SKM-1 treated with dmso at 0.1 percent for 144 hours (cell line): ENCODE measurements around the gene GLYR1.
"Not testable (repeated sequence)": the region's sequence is repeated elsewhere in the genome, so short reads cannot be mapped to it uniquely, and the experiment has no call there.

ENCODE experiments used
- DNase-seq: peaks from one replicate; lab custom pipeline; 2025; ENCODE audit not compliant: unreplicated experiment; lab: John Stamatoyannopoulos, UW

The GLYR1 gene

DNA sequence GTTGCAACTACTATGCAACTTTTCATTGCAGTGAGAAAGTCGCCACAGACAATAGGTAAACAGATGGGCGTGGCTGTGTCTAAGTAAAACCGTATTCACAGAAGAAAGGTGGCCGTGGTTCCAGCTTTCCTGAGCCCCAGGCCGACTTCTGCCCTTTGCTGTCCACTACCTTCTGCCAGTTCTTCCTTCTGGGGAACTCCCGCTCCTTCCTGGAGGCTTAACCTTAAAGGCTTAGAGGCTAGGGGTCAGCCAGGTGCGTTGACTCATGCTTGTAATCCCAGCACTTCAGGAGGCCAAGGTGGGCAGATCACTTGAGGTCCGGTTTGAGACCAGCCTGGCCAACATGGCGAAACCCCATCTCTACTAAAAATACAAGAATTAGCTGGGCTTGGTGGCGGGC lies 56.8 kb downstream of the GLYR1 start:
- DNase-seq, result no peak

DNA sequence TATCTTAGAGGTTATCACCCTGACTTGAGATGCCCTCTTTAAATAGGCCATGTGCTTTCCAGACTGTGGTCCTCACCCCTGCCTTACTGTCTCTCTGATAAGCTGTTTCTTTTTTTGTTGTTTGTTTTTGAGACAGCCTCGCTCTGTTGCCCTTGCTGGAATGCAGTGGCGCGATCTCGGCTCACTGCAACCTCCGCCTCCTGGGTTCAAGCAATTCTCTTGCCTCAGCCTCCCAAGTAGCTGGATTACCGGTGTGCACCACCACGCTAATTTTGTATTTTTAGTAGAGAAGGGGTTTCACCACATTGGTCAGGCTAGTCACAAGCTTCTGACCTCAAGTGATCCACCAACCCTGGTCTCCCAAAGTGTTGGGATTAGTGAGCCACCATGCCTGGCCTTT lies 58.2 kb downstream of the GLYR1 start:
- DNase-seq, result no peak

DNA sequence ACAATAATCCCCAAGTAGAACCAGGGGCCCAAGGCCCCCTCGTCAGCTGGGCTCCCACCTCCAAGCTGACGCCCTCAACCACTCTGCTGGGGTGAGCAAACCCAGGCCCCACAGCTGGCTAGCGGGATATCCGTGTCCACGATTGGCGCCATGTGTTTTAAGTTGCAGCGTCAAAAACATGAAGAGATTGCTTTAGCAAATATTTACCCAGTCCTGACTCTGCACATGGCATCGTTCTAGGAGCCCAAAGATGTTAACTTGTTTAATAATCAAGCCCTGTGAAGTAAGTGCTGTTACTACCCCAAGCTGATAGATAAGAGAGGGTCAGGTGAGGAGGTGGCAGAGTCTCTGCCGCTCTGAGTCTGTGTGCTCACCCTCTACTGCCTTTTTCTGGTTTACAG lies 58.6 kb downstream of the GLYR1 start:
- DNase-seq, result no peak

DNA sequence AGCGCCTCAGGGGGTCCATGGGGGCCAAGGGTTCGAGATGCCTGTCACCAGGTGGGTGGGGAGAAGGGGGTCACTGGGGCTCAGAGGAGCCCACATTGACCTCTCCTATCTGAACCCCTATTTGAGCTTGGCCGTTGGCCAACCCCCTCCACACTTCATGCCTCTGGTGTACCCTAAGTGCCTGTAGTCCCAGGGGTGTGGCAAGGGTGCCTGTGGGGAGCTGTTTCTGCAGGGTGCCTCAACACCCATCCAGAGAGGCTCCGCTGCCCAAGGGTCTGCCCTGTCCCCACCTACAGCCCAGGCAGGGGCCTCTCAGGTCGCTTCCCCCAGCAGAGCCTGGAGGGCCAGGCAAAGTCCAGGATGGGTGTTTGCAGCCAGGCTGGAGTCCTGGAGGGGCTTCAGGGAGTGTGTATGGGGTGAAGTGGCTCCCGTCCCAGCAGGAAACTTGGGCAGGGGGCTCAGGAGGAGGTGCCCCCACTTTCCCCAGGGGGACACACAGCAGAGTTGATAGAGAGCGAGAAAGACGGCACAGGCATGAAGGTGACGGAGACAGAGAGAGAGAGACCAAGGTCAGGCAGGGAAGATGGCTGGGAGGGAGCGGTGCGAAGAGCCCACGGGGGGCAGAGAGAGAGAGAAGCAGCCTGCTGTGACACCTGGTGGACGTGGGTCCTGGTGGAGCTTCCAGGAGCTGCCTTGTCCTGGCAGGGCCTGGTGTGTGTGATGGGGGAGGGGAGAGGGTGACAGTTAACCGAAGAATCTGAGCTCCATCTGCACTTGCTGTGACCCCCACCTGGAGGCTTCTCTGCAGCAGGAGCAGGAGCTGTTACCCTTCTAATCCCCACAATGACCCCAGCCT lies 59.2 kb downstream of the GLYR1 start, which contains the start of gene SEPTIN12:
Gene SEPTIN12 (minus strand): TSS at position 719 of the 856 bp plus-strand sequence. CDS start 700 bp downstream, at position 19.
- no peak for DNase-seq

DNA sequence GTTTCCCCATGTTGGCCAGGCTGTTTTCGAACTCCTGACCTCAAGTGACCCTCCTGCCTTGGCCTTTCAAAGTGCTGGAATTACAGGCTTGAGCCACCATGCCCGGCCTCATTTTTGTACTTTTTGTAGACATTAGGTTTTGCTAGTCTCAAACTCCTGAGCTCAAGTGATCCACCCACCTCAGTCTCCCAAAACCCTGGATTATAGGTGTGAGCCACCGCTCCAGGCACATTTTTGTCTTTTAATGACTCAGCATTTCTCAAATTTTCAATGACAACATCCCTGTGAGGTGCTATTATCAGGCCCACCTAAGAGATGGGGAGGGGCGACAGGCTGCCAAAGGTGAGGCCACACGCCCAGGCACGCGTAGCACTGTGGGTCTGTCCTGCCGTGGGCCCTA lies 60.0 kb downstream of the GLYR1 start:
- no peak for DNase-seq

DNA sequence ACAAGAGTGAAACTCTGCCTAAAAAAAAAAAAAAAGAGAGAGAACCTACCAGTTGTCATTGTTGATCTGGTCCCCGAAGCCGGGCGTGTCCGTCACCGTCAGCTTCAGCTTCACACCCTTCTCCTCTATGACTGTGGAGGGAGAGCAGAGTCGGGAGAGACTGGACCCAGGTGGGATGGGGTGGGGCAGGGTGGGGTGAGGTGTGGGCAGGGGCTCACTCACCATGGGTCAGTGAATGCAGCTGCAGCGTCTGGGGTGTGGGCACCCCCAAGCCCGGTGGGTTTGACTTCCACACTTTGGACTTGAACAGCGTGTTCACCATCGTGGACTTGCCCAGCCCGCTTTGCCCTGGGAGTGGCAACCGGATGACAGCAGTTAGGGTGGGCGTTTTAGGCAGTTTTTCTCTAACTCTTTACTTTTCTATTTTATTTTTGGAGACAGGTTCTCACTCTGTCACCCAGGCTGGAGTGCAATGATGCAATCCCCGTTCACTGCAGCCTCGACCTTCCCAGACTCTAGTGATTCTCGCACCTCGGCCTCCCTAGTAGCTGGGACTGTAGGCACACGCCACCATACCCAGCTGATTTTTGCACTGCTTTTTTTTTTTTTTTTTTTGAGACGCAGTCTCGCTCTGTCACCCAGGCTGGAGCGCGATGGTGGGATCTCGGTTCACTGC lies 61.2 kb downstream of the GLYR1 start:
- no peak for DNase-seq

DNA sequence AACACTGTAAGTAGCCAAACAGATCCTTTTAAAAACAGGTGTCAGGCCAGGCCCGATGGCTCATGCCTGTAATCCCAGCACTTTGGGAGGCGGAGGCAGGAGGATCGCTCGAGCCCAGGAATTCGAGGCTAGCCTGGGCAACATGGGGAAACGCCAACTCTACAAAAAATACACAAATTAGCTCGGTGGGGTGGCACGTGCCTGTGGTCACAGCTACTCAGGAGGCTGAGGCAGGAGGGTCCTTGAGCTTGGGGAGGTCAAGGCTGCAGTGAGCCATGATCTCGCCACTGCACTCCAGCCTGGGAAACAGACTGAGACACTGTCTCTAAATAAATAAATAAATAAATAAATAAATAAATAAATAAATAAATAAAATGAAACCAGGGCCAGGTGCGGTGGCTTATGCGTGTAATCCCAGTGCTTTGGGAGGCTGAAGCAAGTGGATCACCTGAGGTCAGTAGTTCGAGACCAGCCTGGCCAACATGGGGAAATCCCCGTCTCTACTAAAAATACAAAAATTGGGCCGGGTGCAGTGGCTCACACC lies 62.6 kb downstream of the GLYR1 start:
- DNase-seq, result not testable (repeated sequence)

DNA sequence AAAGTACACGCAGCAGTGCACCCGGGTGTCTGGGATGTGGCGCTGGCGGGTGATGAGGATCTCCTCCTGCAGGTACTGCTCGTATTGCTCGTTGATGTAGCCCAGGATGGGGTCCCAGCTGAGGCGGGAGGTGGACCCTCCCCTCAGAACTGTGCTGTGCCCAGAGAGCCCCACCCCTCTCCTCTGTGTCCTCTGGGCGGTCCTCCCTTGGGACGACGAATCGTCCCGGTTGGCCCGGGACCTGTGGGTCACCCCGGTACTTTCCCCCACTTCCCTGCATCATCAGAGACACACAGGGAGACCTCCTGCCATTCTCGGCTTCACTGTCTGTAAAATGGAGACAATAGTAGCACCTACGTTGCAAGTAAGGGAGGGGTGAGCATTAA lies 63.1 kb downstream of the GLYR1 start:
- DNase-seq, result no peak

DNA sequence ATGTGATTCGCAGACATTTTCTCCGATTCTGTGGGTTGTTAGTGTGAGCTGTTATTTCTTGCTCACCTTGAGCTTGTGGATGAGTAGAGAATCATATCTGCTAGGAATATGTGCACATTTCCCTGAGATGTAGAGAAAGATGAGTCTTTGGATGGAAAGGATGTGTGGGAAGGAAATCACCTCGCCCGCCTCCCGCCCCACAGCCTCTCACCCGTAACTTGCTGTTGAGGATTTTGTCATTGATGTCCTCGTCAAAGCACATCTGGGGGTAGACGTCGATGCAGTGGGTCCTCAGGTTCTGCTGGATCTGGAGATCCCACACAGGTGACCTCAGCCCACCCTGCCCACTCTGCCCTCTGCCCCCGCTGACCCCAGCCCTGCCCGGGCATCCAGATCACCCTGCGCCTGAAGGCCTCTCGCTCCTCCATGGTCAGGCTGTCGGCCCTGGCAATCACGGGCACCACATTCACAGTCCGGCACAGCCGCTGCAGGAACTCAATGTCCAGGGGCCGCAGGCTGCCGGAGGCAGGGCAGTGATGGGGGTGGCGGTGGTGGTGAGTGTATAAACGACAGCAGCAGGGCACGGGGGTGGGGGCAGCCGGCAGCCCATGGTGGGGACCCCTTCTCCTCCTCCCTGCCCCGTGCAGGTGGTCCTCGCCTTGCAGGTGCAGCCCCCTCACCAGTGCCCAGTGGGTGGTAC lies 63.7 kb downstream of the GLYR1 start:
- no peak for DNase-seq

DNA sequence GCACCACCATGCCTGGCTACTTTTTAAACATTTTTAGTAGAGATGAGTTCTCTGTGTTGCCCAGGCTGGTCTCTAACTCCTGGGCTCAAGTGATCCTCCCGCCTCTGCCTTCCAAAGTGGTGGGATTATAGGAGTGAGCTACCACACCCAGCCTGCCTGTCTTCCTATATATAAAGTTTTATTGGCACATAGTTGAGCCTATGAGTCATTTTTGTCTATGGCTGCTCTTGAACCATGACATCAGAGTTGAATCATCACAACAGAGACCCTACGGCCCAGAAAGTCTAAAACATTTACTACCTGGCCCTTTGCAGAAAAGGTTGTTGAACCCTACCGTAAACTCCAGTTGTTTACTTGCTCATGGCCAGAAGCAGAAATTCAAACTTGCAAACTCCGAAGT lies 66.9 kb downstream of the GLYR1 start:
- DNase-seq, result no peak

DNA sequence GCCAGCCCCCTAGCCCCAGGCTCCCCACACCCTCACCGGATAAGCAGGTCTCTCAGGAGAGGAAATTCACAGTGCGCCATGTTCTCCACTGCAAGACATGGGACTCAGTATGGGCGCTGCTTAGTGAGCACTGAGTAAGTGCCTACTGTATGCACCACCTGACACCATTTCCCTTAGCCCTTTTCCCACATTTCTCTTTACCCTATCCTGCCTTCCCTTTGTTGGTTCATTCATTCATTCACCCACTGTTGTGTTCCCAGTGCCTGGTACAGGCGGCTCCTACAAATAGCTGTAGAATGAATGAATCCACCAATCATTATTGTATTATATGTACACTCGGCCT lies 69.1 kb downstream of the GLYR1 start:
- DNase-seq, result no peak

DNA sequence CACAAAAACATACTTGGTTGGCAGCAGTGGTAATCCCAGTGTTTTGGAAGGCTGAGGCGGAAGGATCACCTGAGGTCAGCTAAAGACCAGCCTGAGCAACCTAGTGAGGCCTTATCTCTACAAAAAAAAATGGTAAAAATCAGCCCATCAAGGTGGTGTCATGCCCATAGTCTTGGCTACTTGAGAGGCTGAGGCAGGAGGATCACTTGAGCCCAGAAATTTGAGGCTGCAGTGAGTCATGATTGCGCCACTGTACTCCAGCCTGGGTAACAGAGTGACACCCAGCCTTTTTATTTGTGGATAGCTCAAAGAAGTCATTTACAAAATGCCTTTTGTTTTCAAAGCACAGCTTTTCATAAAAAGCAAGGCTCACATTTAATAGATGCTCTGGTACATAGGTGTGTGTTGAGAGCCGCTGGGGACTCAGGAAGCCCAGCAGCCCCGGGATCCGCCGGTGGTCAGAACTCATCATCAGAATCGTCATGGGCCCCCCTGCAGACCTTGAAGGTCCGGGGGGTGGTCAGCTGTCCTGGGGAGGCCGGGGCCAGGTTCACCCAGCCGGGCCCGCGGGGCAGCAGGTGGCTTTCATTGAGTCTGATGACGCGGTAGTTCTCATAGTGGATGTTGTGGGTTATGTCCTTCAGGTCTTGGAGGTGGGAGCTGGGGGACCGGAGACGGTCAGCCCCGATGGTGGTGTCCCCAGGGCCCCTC lies 69.6 kb downstream of the GLYR1 start:
- no peak for DNase-seq

DNA sequence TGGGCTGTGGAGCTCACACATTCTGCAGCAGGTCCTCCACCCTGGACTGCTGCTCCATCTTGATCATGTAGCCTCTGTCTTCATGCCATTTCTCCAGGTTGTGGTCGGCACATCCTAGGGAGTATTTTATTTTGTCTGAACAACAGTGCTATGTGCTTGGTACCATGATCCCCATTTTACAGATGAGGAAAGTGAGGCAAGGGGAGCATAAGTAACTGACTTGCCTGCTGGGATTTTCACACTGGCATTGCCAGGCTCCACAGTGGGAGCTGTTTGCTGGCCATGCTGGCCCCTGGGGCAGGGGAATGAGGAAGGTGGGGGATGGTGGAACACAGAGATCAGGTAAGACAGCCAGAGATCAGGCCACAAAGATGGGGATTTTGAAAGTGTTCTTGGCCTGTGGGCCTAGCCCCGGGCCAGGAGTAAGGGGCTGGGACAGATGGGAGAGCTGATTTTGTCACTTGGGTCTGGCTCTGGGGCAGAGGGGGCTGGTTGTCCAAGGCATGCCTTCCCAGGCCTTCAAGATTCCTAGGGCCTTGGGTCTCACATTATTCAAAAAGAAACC lies 70.9 kb downstream of the GLYR1 start:
- no peak for DNase-seq

DNA sequence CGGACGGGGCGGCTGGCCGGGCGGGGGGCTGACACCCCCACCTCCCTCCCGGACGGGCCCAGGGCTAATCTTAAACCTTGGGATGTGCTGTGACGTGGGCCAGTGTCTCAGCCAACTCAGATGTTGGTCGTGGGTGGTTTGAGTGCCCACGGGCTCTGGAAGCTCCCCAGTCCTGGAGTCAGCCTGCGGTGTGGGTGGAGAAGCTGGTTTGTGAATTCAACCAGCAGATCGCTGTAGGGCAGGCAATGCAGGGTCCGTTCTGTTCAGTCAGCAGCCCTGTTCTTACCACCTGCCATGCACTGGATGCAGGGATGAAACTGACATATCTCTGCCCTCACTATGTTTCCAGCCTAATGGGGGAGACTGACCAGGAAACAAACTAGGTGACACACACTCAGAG lies 72.1 kb downstream of the GLYR1 start:
- DNase-seq, result no peak

DNA sequence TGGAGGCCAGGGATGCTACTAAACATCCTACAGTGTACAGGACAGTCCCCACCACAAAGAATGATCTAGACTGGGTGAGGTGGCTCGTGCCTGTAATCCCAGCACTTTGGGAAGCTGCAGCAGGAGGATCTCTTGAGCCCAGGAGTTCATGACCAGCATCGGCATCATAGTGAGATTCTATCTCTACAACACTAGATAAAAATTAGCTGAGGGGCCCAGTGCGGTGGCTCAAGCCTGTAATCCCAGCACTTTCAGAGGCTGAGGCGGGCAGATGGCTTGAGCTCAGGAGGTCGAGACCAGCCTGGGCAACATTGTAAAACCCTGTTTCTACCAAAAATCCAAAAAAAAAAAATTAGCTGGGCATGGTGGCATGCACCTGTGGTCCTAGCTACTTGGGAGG lies 74.7 kb downstream of the GLYR1 start:
- no peak for DNase-seq

DNA sequence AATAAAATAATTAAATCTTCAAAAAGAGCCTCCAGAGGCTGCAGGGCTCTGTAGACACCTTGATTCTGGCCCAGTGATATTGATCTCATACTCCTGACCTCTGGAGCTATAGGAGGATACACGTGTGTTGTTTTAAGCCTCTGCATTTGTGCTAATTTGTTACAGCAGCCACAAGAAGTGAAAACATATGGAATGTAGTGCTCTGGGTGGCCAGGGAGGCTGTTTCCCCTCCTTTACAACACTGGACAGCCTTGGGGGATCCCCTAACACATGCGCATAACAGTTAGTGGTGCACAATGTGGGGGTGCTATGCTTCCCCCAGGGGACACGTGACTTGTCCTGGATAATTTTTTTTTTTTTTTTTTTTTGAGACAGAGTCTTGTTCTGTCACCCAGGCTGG lies 75.4 kb downstream of the GLYR1 start:
- no peak for DNase-seq

DNA sequence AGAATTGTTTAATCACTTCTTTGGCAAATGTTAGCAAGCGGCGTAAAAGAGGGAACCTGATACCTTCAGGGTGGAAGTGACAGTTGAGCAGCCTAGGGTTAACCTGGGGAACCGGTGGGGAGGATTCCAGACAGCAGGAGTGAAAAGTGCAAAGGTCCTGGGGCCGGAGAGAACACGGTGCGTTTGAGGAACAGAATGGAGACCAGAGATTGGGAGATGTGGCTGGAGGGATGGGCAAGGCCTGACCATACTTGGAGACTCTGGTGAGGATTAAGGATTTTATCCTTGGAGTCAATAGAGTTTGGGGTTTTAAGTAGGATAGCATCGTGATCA lies 77.8 kb downstream of the GLYR1 start:
- no peak for DNase-seq

DNA sequence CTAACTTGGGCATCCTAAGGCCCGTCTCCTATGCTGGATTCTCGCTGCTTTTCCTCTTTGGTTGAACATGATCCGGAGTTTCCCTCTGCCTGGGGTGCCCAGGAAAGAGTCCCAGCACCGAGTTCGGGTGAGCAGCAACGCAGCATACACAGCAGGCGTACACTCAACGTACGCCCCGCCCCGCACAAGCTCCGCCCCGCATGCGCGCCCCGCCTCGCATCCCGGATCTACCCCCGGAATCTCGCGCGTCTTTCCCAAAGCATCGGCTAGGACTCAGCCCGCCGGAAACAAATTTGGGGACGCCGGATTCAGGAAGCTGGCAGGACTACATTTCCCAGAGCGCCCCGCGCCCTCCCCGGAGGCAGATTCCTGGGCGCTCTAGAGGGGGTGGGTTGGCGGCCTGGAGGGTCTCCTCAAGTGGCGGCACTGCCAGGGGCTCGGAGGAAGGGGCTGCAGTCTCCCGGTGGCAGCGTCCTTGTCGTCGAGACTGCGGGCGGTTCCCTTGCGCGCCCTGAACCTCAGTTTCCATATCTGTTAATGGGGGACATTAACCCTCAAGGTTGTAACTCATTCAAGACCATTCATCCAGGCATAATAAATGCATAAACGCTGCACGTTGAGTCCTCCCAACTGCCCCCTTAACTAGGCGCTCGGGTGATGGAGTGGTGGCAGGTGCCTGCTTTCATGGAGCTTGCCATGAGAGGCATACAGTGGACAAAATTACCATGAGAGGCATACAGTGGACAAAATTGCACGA lies 78.4 kb downstream of the GLYR1 start:
- peak; percentile 89 for DNase-seq

DNA sequence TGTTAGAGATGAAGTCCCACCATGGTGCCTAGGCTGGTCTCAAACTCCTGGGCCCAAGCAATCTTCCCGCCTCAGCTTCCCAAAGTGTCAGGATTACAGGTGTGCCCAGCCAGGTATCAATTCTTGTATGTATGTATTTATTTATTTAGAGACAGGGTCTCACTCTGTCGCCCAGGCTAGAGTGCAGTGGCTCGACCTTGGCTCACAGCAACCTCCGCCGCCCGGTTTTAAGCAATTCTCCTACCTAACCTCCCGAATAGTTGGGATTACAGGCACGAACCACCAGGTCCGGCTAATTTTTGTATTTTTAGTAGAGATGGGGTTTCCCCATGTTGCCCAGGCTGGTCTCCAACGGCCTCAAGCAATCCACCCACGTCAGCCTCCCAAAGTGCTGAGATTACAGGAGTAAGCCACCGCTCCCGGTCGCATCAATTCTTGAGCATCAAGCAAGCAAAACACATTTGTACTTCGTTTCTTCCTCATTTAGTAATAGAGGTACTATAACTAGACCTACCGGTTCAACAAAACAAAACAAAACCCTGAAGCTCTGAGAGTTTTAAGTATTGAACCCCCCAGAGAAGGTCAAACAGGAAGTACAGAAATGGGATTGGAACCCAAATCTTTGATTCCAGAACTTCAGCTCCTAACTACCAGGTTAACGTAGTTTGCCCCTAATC lies 79.1 kb downstream of the GLYR1 start:
- DNase-seq, result peak; percentile 66
